GM18498 (cell line): ENCODE data around the gene NRXN2.
"Not testable (repeated sequence)": the region's sequence is repeated elsewhere in the genome, so short reads cannot be mapped to it uniquely, and the experiment has no call there.

Source experiments
- ATAC-seq: cut with Tn5 transposase; IDR thresholded peaks from one replicate; pipeline ENCODE4 v1.9.1; 2021; ENCODE audit warnings: mild to moderate bottlenecking, moderate library complexity; ENCODE audit not compliant: unreplicated experiment

NRXN2 gene

GRCh38 chr11:64705501-64705900, 17.5 kb downstream of the NRXN2 start:
- no peak for ATAC-seq

- no peak for ATAC-seq
Observed at GRCh38 chr11:64703048-64703447, 19.9 kb downstream of the NRXN2 start.

- ATAC-seq = not testable (repeated sequence)
Observed at GRCh38 chr11:64701956-64702355, 21.0 kb downstream of the NRXN2 start.

- no peak for ATAC-seq
Observed at GRCh38 chr11:64698427-64698826, 24.6 kb downstream of the NRXN2 start.

GRCh38 chr11:64697663-64698375, 25.2 kb downstream of the NRXN2 start:
- ATAC-seq = no peak

- ATAC-seq = no peak
Observed at GRCh38 chr11:64696045-64696444, 27.0 kb downstream of the NRXN2 start.

- no peak for ATAC-seq
Observed at GRCh38 chr11:64695548-64695947, 27.4 kb downstream of the NRXN2 start.

- no peak for ATAC-seq
Observed at GRCh38 chr11:64694821-64695365, 28.1 kb downstream of the NRXN2 start.

- ATAC-seq = no peak
Observed at GRCh38 chr11:64694026-64694755, 28.8 kb downstream of the NRXN2 start.

- no peak for ATAC-seq
Observed at GRCh38 chr11:64692764-64693331, 30.1 kb downstream of the NRXN2 start.

GRCh38 chr11:64691543-64691942, 31.5 kb downstream of the NRXN2 start:
- no peak for ATAC-seq

- no peak for ATAC-seq
Observed at GRCh38 chr11:64690235-64690634, 32.8 kb downstream of the NRXN2 start.

- peak; percentile 82 for ATAC-seq
Observed at GRCh38 chr11:64688534-64688982, 34.4 kb downstream of the NRXN2 start.

GRCh38 chr11:64687643-64688533, 35.1 kb downstream of the NRXN2 start:
- ATAC-seq = no peak

GRCh38 chr11:64687204-64687603, 35.8 kb downstream of the NRXN2 start:
- no peak for ATAC-seq

- ATAC-seq = no peak
Observed at GRCh38 chr11:64686466-64687170, 36.4 kb downstream of the NRXN2 start.

- no peak for ATAC-seq
Observed at GRCh38 chr11:64685536-64685935, 37.5 kb downstream of the NRXN2 start.

- ATAC-seq = no peak
Observed at GRCh38 chr11:64684357-64684756, 38.6 kb downstream of the NRXN2 start.

- no peak for ATAC-seq
Observed at GRCh38 chr11:64681171-64681570, 41.8 kb downstream of the NRXN2 start.

GRCh38 chr11:64679846-64680245, 43.2 kb downstream of the NRXN2 start:
- ATAC-seq = no peak
